C4-2B (cell line): ENCODE data around the gene SIRT2.

Experiments used
- CTCF ChIP-seq: fragments of 450-650 bp; conservative IDR thresholded peaks from 2 replicates; pipeline ENCODE4 v1.5.1; 2017; ENCODE audit warnings: mild to moderate bottlenecking
- ZFX ChIP-seq: fragments of 450-650 bp; IDR thresholded peaks from 2 replicates; pipeline ENCODE4 v1.6.1; 2017

DNA sequence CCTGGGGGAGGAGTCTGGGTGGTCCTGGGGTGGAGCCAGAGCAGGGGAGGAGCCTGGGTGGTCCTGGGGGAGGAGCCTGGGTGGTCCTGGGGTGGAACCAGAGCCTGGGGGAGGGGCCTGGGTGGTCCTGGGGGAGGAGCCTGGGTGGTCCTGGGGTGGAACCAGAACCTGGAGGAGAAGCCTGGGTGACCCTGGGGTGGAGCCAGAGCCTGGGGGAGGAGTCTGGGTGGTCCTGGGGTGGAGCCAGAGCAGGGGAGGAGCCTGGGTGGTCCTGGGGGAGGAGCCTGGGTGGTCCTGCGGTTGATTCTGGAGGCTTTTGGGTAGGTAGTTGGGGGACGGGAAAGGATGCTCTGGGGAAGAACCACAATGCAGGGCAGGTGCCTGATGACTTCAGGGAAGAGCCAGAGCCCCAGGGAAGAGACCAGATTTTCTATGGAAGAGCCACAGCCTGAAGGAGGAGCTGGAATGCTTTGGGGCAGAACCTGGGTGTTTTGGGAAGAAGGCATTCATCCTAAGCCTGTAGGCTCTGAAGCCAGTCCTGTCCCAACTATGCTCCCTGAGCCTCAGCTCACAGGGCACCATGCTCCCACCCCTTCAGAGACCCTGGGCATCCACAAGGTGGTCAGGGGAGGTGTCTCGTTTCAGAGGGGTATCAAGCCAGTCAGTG lies 46.3 kb upstream of the SIRT2 start:
- no peak for TF ChIP-seq CTCF
- TF ChIP-seq ZFX, result no peak
